Measurements from ENCODE around the gene OTOG.
A peak's percentile ranks its signal among the peaks of the same experiment; 100 is the strongest.

The OTOG gene, protein sequence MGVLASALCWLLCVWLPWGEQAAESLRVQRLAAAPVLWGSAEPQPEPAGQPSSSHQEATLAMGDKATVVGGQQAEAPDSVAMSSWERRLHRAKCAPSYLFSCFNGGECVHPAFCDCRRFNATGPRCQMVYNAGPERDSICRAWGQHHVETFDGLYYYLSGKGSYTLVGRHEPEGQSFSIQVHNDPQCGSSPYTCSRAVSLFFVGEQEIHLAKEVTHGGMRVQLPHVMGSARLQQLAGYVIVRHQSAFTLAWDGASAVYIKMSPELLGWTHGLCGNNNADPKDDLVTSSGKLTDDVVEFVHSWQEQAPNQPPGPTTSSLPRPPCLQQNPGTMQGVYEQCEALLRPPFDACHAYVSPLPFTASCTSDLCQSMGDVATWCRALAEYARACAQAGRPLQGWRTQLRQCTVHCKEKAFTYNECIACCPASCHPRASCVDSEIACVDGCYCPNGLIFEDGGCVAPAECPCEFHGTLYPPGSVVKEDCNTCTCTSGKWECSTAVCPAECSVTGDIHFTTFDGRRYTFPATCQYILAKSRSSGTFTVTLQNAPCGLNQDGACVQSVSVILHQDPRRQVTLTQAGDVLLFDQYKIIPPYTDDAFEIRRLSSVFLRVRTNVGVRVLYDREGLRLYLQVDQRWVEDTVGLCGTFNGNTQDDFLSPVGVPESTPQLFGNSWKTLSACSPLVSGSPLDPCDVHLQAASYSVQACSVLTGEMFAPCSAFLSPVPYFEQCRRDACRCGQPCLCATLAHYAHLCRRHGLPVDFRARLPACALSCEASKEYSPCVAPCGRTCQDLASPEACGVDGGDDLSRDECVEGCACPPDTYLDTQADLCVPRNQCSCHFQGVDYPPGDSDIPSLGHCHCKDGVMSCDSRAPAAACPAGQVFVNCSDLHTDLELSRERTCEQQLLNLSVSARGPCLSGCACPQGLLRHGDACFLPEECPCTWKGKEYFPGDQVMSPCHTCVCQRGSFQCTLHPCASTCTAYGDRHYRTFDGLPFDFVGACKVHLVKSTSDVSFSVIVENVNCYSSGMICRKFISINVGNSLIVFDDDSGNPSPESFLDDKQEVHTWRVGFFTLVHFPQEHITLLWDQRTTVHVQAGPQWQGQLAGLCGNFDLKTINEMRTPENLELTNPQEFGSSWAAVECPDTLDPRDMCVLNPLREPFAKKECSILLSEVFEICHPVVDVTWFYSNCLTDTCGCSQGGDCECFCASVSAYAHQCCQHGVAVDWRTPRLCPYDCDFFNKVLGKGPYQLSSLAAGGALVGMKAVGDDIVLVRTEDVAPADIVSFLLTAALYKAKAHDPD (N-terminal part only)

DNA sequence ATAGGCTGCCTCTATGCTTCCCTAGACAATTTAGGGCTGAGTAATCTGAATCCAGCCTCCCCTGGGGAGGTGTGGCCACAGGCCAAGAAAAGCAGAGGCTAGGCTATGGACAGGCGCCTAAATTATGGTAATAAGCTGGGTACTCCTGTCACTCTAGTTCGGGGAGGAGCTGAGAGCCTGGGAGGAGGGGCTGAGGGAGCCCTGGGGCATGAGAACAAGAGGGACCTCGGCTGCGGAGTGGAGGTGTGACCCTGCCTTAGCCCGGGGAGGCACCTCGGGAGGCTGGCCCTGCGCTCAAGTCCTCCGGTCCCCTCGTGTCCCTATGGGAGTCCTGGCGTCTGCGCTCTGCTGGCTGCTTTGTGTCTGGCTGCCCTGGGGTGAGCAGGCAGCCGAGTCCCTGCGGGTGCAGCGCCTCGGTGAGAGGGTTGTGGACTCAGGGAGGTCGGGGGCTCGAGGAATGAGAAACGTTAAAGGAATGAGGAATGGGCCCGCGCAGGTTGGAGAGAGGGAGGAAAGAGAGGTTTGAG is at the start of gene OTOG:
OTOG (plus strand) TSS at position 209 of the 527 bp plus-strand sequence; CDS start at position 323, 114 bp downstream.
- DNase-seq: no peak

DNA sequence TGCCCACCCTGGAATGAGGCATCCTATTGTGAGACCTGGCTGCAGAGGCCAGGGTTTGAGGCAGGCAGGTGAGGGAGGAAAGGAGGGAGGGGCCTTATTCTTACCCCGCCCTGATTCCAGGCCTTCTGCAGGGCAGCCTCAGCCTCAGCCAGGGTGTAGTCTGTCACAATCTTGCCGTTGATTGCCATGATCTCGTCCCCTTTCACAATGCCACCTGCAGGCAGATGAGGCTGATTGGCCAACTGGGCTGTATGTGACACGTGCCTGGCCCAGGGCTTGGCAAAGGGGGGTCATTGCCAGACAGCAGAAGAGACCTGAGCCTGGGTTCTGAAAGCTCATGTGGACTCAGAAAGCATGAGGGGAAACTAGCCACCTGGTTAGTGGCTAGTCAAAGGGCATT is 49.0 kb upstream of the OTOG start:
- DNase-seq: no peak

DNA sequence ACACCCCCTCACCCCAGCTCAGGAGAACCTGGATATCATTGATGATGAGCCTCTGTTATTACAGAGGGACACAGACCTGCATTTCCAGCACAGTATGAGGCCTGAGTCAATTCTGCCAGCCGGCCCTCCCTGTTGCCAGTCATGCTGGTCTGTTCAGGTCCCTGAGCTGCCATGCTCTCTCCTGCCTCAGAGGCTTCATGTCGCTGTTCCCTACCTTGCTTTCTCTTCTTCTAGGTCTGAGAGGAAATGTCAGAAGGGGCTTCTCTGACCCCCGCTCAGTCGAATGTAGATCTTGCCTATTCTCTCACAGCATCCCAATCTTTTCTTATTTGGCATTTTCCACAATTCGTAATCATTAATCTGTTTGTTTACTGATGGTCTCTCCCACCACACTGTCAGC is 48.6 kb upstream of the OTOG start:
- no peak for DNase-seq

DNA sequence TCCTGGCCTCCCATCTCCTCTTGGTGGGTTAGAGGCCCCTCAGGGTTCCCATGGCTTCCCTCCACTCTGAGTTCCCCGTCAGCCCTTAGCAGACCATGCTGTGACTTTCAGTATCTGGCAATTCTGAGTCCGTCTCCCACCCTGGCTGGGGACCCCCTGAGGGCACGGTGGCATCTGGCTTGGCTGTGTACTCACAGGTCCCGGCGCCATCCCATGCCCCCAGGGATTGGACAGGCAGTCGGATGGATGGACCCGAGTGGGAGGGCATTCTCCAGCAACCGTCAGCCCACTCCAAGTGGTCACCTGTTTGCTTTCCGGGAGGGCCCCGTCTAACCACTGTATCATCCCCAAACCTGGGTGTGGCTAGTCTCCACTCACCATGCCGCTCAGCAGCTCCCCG is 46.4 kb upstream of the OTOG start:
- no peak for DNase-seq

DNA sequence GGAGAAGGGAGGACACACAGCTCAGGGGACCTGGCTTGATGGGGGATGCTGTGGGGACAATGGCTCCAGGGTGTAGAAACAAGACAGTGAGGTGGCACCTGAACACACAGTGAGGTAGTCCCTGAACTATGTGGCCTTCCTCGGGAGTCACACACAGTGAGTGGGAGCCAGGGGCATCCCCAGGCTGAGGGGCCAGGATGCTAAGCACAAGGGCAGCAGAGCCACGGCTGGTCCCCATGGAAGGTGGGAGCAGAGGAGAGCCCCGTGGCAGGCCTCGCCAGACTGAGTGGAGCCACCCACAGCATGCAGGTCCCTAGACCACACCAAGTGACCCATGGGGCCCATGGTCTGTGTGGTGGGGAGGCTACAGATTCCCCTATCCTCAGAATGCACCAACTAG is 44.4 kb upstream of the OTOG start:
- no peak for DNase-seq

DNA sequence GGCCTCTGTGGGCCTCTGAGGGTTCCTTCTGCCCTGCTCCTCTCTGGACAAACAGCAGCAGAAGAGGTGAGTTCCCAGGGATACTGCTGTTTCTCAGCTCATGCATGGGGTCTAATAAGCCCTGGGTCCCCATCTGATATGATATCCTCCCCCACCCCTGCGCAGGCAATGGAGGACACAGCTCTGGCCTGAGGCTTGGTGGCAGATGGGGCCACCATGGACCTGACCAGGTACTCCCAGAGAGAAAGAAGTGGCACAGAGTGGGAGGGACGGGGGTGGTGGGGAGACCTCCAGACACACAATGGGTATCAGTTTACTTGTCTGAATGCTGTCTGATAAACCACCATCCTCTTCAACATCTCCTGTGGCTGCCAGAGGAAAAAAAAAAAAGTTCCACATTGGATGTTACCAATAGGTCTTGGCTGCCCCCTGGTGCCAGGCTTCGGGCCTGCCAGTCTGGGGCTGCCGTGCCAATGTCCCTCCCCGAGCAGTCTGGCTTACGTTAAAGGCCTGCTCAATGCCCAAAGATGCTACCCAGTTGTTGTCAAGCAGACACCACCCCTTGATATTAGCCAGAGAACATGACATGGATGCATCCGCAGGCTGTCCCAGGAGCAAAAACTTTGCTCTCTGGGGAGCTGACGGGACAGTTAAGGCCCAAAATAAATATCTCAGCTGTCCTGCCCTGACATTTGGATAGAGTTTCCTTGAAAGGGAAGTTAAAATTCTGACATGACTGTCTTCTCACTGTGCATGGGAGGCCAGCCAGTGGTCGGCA is 42.5 kb upstream of the OTOG start:
- peak; percentile 78 for DNase-seq

DNA sequence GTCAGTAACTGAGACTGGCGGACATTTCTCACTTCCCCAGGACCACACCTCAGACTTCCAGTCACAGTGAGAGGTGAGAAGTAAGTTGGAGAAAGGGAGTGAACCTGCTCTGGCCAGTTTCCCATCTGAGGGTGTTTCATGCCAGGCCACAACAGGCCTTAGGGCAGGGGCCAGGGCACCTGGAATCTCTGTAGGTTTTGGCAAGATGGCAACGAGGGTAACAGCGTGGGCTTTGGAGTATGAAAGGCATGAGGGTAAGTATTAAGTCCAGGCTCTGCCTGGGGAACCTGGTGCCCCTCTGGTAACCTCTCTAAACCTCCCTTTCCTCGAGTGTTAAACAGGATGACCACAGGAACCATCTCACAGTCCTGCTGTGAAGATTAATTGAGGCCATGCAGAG is 41.9 kb upstream of the OTOG start:
- DNase-seq: no peak

DNA sequence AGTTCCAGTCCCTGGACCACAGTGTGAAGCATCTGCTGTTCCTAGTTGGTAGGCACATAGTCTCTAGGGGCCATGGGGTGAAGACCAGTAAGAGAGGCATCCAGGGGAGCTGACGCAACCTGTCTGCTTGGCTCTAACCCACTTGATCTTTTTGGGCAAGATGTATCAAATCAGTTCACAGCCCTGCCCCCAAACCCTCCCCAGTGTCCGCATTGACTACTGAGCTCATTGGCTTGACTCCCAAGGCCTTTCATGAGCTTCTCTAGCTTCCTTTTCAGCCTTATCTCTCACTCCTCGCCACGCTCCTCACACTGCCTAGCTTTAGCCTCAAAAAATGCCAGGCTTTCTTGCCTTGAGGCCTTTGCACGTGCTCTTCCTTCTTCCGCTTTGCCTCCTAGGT is 40.7 kb upstream of the OTOG start:
- DNase-seq: no peak

DNA sequence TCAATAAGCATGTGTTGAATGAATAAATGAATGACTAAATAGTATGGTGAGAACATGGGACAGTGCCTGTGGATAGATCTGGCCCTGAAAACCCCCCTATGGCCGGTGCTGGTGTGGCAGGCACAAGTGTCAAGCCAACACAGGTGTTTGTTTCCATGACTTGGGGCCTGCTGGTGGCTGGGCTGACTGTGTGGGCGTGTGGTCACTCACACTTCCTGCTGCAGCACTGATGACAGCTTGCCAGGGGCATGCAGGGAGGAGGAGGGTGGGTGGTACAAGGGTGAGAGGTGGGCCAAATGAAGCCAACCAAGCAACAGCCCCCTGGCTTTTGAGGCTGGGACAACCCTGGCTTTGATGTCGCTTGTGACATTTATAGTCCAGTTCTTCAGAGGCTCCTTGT is 40.1 kb upstream of the OTOG start:
- DNase-seq: no peak

DNA sequence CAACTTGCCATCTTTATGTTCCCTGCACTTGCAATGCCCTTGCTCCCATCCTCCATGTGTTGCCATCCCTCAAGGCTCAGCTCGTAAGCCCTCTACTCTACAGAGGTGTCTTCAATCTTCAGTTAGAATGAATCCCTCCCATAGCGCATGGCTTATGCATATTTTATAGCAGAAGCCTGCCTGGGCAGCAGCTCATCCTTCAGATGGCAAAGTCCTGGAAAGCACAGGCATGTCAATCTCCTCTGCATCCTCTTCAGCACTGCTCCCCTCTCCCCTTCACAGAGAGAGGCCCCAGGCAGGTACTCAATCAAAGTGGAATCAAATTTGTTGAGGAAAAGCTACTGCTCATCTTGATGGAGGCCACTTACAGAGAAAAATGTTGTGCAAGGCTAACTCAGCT is 39.3 kb upstream of the OTOG start:
- no peak for DNase-seq

DNA sequence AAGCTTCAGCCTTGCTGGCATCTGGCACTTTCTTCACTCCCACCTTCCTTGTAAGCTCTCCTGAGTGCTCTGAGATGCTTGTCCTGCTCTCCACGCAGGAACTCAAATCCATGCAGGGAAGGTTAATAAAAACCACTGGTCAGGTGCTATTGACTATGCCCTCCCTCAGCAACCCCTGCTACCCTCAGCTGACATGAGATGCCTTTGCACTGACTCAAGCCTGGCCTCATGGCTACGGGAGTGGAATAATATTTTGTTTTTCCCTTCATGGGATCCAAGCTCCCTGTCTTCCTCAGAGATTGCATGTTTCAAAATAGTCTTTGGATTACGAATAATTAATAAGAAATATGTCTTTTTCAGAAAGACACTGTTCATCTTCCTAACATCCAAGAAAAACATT is 38.8 kb upstream of the OTOG start:
- DNase-seq: no peak

DNA sequence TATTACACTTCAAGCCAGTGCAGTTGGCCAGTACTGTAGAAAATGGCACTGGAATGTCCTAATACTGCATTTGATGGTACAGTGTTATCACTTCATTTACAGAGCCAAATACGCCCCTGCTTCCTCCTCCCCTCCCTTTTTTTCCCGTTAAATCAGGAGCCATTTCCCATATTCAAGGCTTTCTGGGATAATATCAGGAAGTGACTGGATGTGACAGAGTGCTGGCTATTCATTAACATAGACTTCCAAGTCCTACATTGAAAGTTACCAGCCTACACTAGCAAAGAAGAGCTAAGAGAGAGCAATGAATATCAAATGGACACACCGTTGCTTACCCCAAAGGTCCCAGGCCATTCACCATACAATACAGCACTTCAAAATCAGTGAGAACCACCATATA is 38.3 kb upstream of the OTOG start:
- no peak for DNase-seq

DNA sequence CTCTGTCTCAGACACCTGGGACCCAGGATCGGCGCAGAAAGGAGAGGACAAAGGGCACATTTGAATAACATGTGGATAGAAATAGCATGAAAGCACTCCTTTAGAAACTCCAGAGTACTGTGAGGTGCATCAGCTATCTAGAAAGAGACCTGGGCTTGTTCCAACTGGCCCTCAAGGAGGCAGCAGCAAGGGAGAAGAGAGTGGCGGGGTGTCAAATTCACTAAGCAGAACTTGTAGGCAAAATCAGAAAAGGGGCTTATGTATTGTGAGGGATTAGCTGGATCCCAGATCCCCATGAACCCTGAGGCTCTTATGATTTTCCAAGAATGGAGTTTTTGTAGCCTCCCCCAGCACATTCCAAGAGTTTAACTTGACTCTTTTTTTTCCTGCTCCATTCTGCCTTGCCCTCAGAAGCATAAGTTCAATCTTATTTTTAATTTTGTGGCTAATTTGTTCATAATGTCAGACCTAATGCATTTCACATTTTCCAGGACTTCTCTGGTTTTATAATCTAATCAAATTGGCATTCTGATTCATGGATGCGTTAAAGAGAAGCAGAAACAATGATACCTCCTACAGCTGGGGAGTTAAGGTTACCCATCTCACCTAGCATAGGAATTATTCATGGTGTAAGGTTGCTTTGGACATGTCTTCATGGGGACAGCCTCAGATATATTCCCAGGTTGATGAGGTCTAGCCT is 36.4 kb upstream of the OTOG start:
- DNase-seq: no peak

DNA sequence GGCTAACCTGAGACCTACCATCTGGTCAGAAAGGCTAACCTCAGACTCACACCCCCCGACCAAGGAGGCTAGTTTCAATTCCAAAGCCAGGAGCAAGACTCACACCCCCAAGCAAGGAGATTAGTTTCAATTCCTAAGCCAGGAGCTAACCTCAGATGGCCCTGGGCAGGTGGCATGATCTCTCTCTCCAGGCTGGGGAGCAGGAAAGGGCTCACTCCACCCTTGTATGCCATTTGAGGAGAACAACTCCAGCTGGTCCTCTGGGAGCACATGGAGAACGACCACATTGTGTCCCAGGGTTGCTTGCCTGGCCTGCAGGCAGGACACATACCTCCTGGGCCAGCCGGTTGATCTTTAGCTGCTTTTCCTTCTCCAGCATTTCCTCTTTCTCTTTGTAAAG is 35.5 kb upstream of the OTOG start:
- DNase-seq: no peak

DNA sequence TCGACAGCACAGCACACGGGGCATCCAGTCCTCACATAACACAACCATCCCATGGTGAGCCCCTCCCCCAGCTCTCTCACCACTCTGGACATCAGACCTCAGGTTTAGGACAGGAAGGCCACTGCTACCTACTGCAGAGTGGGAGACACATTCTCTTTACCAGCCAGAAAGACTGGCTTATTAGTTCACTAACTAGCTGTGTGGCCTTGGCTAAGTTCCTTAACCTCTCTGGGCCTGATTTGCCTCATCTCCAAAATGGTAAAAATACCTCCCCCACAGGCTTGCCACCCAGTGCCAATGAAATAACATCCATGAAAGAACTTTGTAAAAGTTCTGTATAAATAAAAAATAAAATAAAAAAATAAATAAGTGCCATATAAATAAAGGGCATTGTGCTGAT is 35.0 kb upstream of the OTOG start:
- DNase-seq: no peak

DNA sequence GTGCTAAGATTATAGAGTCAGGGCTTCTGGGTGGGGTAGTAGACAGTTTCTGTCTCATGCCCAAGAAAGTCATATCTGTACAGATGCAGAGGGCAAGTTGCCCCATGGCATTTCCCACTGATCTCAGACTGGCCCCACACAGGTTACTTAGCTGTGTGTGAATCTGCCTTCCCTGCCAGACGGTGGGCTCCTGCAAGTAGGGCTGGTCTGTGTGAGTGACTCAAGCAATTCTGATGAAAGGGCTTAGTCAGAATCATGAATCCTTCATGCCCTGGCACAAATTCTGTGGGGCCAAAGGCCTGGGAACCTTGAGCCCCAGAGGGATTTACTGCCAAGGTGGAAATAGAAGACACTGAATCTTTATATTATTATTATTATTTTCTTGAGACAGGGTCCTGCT is 33.2 kb upstream of the OTOG start:
- no peak for DNase-seq

DNA sequence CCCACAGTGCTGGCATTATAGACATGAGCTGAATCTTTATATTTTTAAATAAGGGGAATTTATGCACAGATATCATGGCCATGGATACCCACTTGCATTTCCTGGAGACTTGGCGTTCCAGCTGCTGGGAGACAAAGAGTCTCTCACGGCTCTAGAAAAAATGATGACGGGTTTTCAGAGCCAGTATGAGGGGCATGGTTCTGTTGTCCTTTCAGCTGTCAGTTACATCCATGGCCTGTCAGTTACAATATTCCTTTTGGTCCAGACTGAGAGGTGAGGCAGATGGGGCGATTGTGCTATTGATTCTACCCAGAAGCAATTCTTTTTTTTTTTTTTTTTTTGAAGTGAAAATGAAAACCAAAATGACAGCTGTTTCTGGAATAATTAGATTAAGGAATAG is 32.6 kb upstream of the OTOG start:
- no peak for DNase-seq

DNA sequence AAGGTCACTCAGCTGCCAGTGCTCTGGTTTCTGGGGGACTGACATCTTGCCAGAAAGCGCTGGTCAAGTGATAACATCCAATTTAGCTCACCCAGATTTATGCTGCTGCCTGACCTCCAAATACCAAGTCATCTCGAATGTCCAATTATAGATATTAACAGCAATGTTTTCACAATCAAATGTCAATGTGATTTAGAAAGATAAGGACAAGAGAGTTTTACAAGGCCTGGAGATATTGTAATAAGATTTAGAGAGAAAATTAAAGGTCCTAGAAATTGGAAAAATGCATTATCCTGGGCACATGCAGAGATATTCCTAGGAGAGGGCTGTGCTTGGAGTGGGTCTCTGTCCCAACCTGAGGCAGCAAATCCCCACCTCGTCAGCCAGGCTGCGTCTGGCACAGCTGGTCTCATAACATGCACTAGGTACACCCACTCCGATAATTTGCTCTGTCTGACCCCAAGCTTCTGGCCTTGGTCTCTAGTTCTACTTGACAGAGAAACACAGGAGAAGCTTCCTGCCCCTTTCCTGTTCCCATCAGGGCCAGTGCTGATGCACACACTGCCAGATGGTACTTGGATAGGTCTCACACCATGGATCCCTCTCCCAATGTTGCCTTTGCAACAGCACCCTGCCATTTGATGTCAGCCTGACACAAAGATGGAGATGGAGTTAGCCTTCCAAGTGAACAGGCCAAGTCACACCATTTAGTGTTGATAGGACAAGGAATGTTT is 31.4 kb upstream of the OTOG start:
- DNase-seq: no peak

DNA sequence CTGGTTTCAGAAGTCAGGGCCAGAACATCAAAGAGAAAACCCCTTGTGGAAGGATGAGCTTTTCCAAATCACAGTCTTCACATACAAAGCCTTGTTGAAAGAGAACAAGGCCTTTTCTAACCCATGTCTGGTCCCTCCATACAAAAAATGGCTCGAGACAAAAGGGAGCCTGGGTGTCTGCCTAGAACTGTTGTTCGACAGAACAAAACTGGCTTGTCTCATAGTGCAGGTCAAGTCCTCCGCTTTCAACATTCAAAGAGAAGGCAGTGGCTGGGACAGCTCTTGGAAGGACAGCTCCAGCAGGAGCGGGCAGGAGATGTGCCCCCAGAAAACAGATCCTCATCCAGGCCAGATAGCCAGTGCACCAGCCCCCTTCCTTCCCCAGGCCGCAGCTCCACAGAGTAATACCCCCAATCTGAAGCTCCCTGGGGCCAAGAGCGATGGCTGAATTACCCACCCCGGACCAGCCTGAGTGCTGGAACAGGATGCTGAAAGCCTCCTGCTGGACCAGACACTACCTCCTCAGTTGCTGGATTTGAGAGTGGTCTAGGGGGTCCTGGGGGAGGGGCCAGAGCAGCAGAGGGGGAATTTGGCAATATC is 30.4 kb upstream of the OTOG start:
- no peak for DNase-seq

DNA sequence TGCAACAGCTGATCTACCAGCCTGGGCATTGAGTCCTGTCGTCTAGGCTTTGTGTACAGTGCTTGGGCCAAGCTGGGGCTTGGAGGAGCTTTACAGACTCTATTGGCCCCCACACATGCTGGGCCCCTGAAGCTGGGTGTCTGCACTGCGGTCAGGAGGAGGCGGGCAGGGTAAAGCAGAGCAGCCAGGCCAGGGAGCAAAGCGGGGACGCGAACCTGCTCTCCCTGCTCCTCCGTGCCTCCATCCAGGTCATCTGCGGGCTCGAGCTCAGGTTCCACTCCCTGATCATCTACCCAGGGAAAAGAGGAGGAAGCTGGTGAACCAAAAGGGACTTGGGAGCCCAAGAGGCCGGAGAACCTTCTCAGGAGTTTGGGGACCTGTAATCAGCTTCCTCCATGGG is 29.9 kb upstream of the OTOG start:
- no peak for DNase-seq

DNA sequence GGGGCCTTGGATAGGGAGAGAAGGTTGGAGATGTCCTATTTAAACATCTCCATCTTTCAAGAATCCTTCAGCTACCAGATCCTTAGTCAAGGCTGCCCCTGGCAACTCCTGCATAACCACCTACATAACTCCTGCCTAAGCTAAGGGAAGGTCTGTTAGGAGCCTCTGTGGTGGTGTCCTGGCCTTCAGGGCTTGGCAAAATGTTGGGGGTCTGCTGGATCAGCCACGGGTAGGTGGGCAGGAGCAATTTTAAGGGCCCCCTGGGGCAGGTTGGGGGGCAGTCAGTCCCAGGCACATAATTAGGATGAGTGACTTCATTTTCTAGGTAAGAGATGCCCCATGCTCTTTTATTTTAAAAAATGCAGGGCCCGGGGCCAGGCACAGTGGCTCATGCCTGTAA is 28.7 kb upstream of the OTOG start:
- DNase-seq: no peak
